DND-41 (cell line): ENCODE data around the gene LMX1A.

ENCODE experiments used
- ATAC-seq: fragments of 200-7000 bp; cut with Tn5 transposase; 3 replicates; pipeline ENCODE4 v1.9.1; 2021; ENCODE audit warnings: low read depth; ENCODE audit not compliant: insufficient read depth
- DNase-seq: peaks from one replicate; pipeline ENCODE4 v3.0.0-alpha.2; 2020
- H2AFZ ChIP-seq: 2 replicates; pipeline ENCODE4 v1.6.0; 2012; ENCODE audit warnings: low read depth, low read length
- H3K27ac ChIP-seq: 2 replicates; pipeline ENCODE4 v1.5.1; 2012; ENCODE audit warnings: low read length, inconsistent platforms
- H3K27me3 ChIP-seq: fragments of 200-600 bp; sonication (generic); 2 replicates; pipeline ENCODE4 v1.6.0; 2012; ENCODE audit warnings: low read length, mild to moderate bottlenecking, inconsistent platforms; ENCODE audit not compliant: insufficient read depth, poor library complexity
- H3K36me3 ChIP-seq: 2 replicates; pipeline ENCODE4 v1.5.1; 2012; ENCODE audit warnings: low read length, inconsistent platforms; ENCODE audit not compliant: insufficient read depth
- H3K4me1 ChIP-seq: 2 replicates; pipeline ENCODE4 v1.5.1; 2012; ENCODE audit warnings: mild to moderate bottlenecking, low read length; ENCODE audit not compliant: insufficient read depth
- H3K4me2 ChIP-seq: 2 replicates; pipeline ENCODE4 v1.6.0; 2012; ENCODE audit warnings: mild to moderate bottlenecking, moderate library complexity, low read length, inconsistent platforms; ENCODE audit not compliant: insufficient read depth
- H3K4me3 ChIP-seq, 2 experiments: fragments of 200-600 bp in 1 of 2; shearing (Covaris generic) in 1 of 2; 2 replicates each; pipeline ENCODE4 v1.5.1; 2012 to 2016; ENCODE audit warnings: inconsistent platforms in 2 of 2, low read length in 2 of 2, mild to moderate bottlenecking in 2 of 2, low read depth in 1 of 2, moderate library complexity in 1 of 2
- H3K79me2 ChIP-seq: 2 replicates; pipeline ENCODE4 v1.6.0; 2012; ENCODE audit warnings: low read length, inconsistent platforms; ENCODE audit not compliant: insufficient read depth
- H3K9ac ChIP-seq: 2 replicates; pipeline ENCODE4 v1.6.0; 2012; ENCODE audit warnings: low read depth, mild to moderate bottlenecking, inconsistent platforms, low read length, moderate library complexity
- H3K9me3 ChIP-seq: 2 replicates; pipeline ENCODE4 v1.5.1; 2012; ENCODE audit warnings: low read length, moderate library complexity, mild to moderate bottlenecking, inconsistent platforms; ENCODE audit not compliant: insufficient read depth, severe bottlenecking
- H4K20me1 ChIP-seq: 2 replicates; pipeline ENCODE4 v1.6.0; 2012; ENCODE audit warnings: low read length; ENCODE audit not compliant: insufficient read depth
- CTCF ChIP-seq: IDR thresholded peaks from 2 replicates; pipeline ENCODE4 v1.5.1; 2012; ENCODE audit warnings: borderline replicate concordance, low read length, moderate library complexity, mild to moderate bottlenecking; ENCODE audit not compliant: poor library complexity, severe bottlenecking; ENCODE audit errors: extremely low read depth
- EZH2 ChIP-seq: IDR thresholded peaks from 3 replicates; pipeline ENCODE4 v1.6.1; 2012; ENCODE audit warnings: borderline replicate concordance, low read depth, mild to moderate bottlenecking, moderate library complexity, low read length, inconsistent platforms; ENCODE audit not compliant: severe bottlenecking

The LMX1A gene

DNA sequence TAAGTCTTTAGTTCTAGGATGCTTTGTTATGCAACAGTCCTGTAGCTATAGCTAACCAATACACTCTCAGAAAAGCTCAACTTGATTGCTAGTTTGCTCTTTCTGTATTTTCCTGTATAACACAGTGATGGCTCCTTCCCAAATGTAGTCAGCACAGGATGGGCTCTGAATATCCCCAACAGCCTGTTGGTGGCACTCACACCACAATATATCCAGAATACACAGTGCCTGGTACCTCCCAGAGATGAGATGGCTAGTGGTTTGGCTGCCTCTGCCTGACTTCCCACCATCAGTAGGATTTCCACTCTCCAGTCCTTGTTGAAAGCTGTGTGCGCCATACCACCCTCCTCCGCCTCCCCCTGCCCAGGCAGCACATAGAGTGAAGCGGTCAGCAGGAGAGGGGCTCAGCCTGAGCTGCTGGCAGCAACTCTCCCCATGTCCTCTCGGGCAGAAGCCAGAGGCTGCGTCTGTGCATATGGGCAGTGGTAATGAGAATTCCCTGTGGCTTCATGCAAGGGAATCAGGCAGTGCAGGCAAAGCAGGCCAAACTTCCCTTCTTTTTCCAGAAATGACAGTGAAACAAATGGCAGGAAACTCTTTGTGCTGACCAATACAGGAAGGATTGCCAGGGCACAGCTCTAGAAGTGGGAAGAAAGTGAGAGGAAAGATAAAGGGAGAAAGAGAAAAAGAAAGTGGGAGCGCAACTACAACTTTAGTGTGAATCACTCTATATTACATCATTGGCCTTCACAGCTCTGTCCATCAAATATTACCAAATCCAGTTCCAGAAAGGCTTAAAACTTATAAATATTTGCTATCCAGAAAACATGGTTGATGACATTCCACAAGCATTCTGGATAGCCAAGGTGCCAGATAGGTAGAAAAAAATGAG lies 49.7 kb downstream of the LMX1A start:
- no peak for ATAC-seq
- Histone ChIP-seq H3K4me3 (no peak overlapping the region), H3K27ac (no peak overlapping the region), H2AFZ (no peak overlapping the region), H3K9me3 (no peaks in the 10 kb centered on the region), H3K27me3 (peaks cover 11% of the 10 kb centered on the region), H3K9ac (no peak overlapping the region), H3K79me2 (no peaks in the 10 kb centered on the region), H3K36me3 (no peaks in the 10 kb centered on the region), H3K4me2 (no peak overlapping the region), H4K20me1 (no peaks in the 10 kb centered on the region), H3K4me1 (no peaks in the 10 kb centered on the region)
- no peak for DNase-seq
- no peak for TF ChIP-seq EZH2
- no peak for TF ChIP-seq CTCF

- DNase-seq (no peak), ATAC-seq (no peak)
- no peaks in the 10 kb centered on the region for H3K79me2 ChIP-seq
- TF ChIP-seq CTCF (no peak), EZH2 (no peak)
- no peak overlapping the region for H3K4me3 ChIP-seq
- H3K36me3 ChIP-seq: no peaks in the 10 kb centered on the region
- H3K9me3 ChIP-seq: no peaks in the 10 kb centered on the region
- no peaks in the 10 kb centered on the region for H4K20me1 ChIP-seq
- H3K9ac ChIP-seq: no peak overlapping the region
- no peak overlapping the region for H3K27ac ChIP-seq
- no peaks in the 10 kb centered on the region for H3K4me1 ChIP-seq
- H3K4me2 ChIP-seq: no peak overlapping the region
- H2AFZ ChIP-seq: no peak overlapping the region
- peaks cover 22% of the 10 kb centered on the region for H3K27me3 ChIP-seq
These were observed 53.1 kb downstream of the LMX1A start for GRCh38 chr1:165303386-165303785.

GRCh38 chr1:165300400-165300903 lies 56.1 kb downstream of the LMX1A start:
- no peaks in the 10 kb centered on the region for H3K9me3 ChIP-seq
- H3K9ac ChIP-seq: no peak overlapping the region
- no peak for ATAC-seq
- no peak overlapping the region for H3K27ac ChIP-seq
- no peak overlapping the region for H3K4me3 ChIP-seq
- no peaks in the 10 kb centered on the region for H4K20me1 ChIP-seq
- no peak overlapping the region for H3K4me2 ChIP-seq
- H3K79me2 ChIP-seq: no peaks in the 10 kb centered on the region
- no peak for TF ChIP-seq CTCF
- no peak for TF ChIP-seq EZH2
- no peak overlapping the region for H2AFZ ChIP-seq
- no peak for DNase-seq
- peaks cover 21% of the 10 kb centered on the region for H3K27me3 ChIP-seq
- H3K36me3 ChIP-seq: no peaks in the 10 kb centered on the region
- no peaks in the 10 kb centered on the region for H3K4me1 ChIP-seq
